Lung (tissue), 12 donors: ENCODE data around the gene DOC2A. TPM values are rescaled to one million over a fixed set of nuclear protein-coding genes. Genes with fewer than 3 reads are reported as not detected.

Experiments
- ATAC-seq: fragments of 200-7000 bp; cut with Tn5 transposase; one replicate; pipeline ENCODE4 v1.9.1; 2020; ENCODE audit warnings: moderate number of reproducible peaks; ENCODE audit not compliant: insufficient read depth, low FRiP score
- DNase-seq, 3 donors: peaks; one replicate each; pipeline ENCODE4 v3.0.0-alpha.2; 2013 to 2017
- H3K27ac ChIP-seq, 2 donors: one replicate each; pipeline ENCODE4 v1.5.1; 2013; ENCODE audit warnings: mild to moderate bottlenecking in 2 of 2, moderate library complexity in 2 of 2, control low read depth in 1 of 2, inconsistent platforms in 1 of 2, low read depth in 1 of 2, low read length in 1 of 2
- H3K27me3 ChIP-seq, 3 donors: one replicate each; pipeline ENCODE4 v1.5.1; 2013; ENCODE audit warnings: low read length in 2 of 3; ENCODE audit not compliant: control insufficient read depth in 3 of 3, insufficient read depth in 3 of 3
- H3K36me3 ChIP-seq, 4 donors: one replicate each; pipeline ENCODE4 v1.5.1; 2013; ENCODE audit warnings: low read length in 4 of 4, mild to moderate bottlenecking in 1 of 4, moderate library complexity in 1 of 4; ENCODE audit not compliant: control insufficient read depth in 4 of 4, insufficient read depth in 4 of 4
- H3K4me1 ChIP-seq, 5 donors: one replicate each; pipeline ENCODE4 v1.5.1; 2013; ENCODE audit warnings: low read length in 5 of 5, mild to moderate bottlenecking in 2 of 5, moderate library complexity in 1 of 5; ENCODE audit not compliant: control insufficient read depth in 5 of 5, insufficient read depth in 5 of 5
- H3K4me3 ChIP-seq: one replicate; pipeline ENCODE4 v1.5.1; 2013; ENCODE audit warnings: mild to moderate bottlenecking, control low read depth, moderate library complexity
- H3K9ac ChIP-seq, 2 donors: one replicate each; pipeline ENCODE4 v1.5.1; 2013; ENCODE audit warnings: low read length in 2 of 2, control low read depth in 1 of 2; ENCODE audit not compliant: insufficient read depth in 1 of 2
- H3K9me3 ChIP-seq, 4 donors: one replicate each; pipeline ENCODE4 v1.5.1; 2013; ENCODE audit warnings: low read length in 3 of 4, mild to moderate bottlenecking in 1 of 4, moderate library complexity in 1 of 4; ENCODE audit not compliant: control insufficient read depth in 4 of 4, insufficient read depth in 3 of 4
- WGBS, 2 donors: extraction: QIAGEN DNeasy Blood & Tissue Kit; methylation state at CpG; one replicate each; pipeline ENCODE4 v1.1.7; 2013; 5-methylcytosine and 5-hydroxymethylcytosine counted together
- polyA plus RNA-seq, 2 donors: library from polyadenylated mRNA; stranded (reverse); fragments of 200-250 nt; gene quantifications; one replicate each; pipeline ENCODE4 v1.2.1, GENCODE V29; 2013
- total RNA-seq, 2 donors: library from RNA; depleted of rRNA in 1 of 2; stranded (reverse); fragments of >200 nt in 1 of 2; gene quantifications; one replicate each; pipeline ENCODE4 v1.2.1, GENCODE V29; 2014 to 2021
- TF ChIP-seq, protein P1 (sequence below): IDR thresholded peaks from 2 replicates; pipeline ENCODE4 v1.5.1; 2012; ENCODE audit warnings: mild to moderate bottlenecking; ENCODE audit errors: control extremely low read depth, extremely low read depth
- donor health status: control.
- donor health status: control.
- donor health status: Bipolar disorder and iron deficiency.
- donor health status: healthy.
- donor health status: DM: yes; HTN: yes; CAD: no.

The DOC2A gene
- total and polyA plus RNA-seq, 4 donors, result 1.4 to 8.7 (median 2.7) TPM

GRCh38 chr16:29971304-29971703 is 39.5 kb downstream of the DOC2A start:
- no peak overlapping the region for H3K27ac ChIP-seq
- H3K4me1 ChIP-seq, result peaks cover 10 to 17% (median 12%) of the 10 kb centered on the region in 5 donors
- no peaks in the 10 kb centered on the region for H3K27me3 ChIP-seq
- peaks cover 0 to 3% (median 0%) of the 10 kb centered on the region in 4 donors for H3K9me3 ChIP-seq
- H3K36me3 ChIP-seq, result peaks cover 11 to 22% (median 14%) of the 10 kb centered on the region in 4 donors
- no peak for DNase-seq
- no peak overlapping the region for H3K4me3 ChIP-seq
- TF ChIP-seq, protein P1, sequence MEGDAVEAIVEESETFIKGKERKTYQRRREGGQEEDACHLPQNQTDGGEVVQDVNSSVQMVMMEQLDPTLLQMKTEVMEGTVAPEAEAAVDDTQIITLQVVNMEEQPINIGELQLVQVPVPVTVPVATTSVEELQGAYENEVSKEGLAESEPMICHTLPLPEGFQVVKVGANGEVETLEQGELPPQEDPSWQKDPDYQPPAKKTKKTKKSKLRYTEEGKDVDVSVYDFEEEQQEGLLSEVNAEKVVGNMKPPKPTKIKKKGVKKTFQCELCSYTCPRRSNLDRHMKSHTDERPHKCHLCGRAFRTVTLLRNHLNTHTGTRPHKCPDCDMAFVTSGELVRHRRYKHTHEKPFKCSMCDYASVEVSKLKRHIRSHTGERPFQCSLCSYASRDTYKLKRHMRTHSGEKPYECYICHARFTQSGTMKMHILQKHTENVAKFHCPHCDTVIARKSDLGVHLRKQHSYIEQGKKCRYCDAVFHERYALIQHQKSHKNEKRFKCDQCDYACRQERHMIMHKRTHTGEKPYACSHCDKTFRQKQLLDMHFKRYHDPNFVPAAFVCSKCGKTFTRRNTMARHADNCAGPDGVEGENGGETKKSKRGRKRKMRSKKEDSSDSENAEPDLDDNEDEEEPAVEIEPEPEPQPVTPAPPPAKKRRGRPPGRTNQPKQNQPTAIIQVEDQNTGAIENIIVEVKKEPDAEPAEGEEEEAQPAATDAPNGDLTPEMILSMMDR, result no peak
- no peak for ATAC-seq
- H3K9ac ChIP-seq, result no peak overlapping the region
- WGBS, 2 donors, result 92 to 98% methylated on average over 8 of the region's 8 CpGs

GRCh38 chr16:29968205-29968604 is 42.6 kb downstream of the DOC2A start:
- Histone ChIP-seq H3K27ac (peak overlapping the region in 1 of 2 donors; percentile 24), H3K9me3 (peaks cover 0 to 3% (median 0%) of the 10 kb centered on the region in 4 donors), H3K27me3 (no peaks in the 10 kb centered on the region), H3K36me3 (peaks cover 14 to 23% (median 15%) of the 10 kb centered on the region in 4 donors), H3K9ac (no peak overlapping the region), H3K4me3 (no peak overlapping the region), H3K4me1 (peaks cover 0 to 4% (median 1%) of the 10 kb centered on the region in 5 donors)
- 93 to 99% methylated on average over 4 of the region's 4 CpGs for WGBS, 2 donors
- TF ChIP-seq, protein P1, result no peak
- ATAC-seq (no peak), DNase-seq (no peak)

GRCh38 chr16:29963021-29963743 is 47.6 kb downstream of the DOC2A start:
- Histone ChIP-seq H3K27ac (peak overlapping the region; percentile 88 to 97), H3K4me1 (peaks cover 0 to 15% (median 4%) of the 10 kb centered on the region in 5 donors), H3K36me3 (peaks cover 3 to 6% (median 4%) of the 10 kb centered on the region in 4 donors), H3K27me3 (no peaks in the 10 kb centered on the region), H3K9me3 (no peaks in the 10 kb centered on the region), H3K9ac (peak overlapping the region; percentile 6 to 83), H3K4me3 (no peak overlapping the region)
- no peak for DNase-seq
- 76 to 88% methylated on average over 14 of the region's 14 CpGs for WGBS, 2 donors
- no peak for ATAC-seq
- TF ChIP-seq, protein P1, result no peak
